Measurements from ENCODE around the gene NUPR1.
A peak's percentile ranks its signal among the peaks of the same experiment; 100 is the strongest.
"Not testable (repeated sequence)": the region's sequence is repeated elsewhere in the genome, so short reads cannot be mapped to it uniquely, and the experiment has no call there.

NUPR1 gene

GRCh38 chr16:28503470-28504259 is 35.1 kb downstream of the NUPR1 start:
- peak; percentile 19 for DNase-seq
- in situ Hi-C loops (cut with HindIII; ENCODE audit: low pct_ligation_motif_present, low pct_unique_long_range_greater_than_20kb, low sequenced_read_pairs), result no loop called here

GRCh38 chr16:28502290-28502689 is 36.5 kb downstream of the NUPR1 start:
- no peak for DNase-seq
- in situ Hi-C loops (cut with HindIII; ENCODE audit: low pct_ligation_motif_present, low pct_unique_long_range_greater_than_20kb, low sequenced_read_pairs), result no loop called here

GRCh38 chr16:28501258-28502232 is 37.2 kb downstream of the NUPR1 start:
- in situ Hi-C loops (cut with HindIII; ENCODE audit: low pct_ligation_motif_present, low pct_unique_long_range_greater_than_20kb, low sequenced_read_pairs), result no loop called here
- DNase-seq, result no peak

GRCh38 chr16:28500476-28501180 is 38.1 kb downstream of the NUPR1 start:
- in situ Hi-C loops (cut with HindIII; ENCODE audit: low pct_ligation_motif_present, low pct_unique_long_range_greater_than_20kb, low sequenced_read_pairs); DNase-seq: not testable (repeated sequence)

DNA sequence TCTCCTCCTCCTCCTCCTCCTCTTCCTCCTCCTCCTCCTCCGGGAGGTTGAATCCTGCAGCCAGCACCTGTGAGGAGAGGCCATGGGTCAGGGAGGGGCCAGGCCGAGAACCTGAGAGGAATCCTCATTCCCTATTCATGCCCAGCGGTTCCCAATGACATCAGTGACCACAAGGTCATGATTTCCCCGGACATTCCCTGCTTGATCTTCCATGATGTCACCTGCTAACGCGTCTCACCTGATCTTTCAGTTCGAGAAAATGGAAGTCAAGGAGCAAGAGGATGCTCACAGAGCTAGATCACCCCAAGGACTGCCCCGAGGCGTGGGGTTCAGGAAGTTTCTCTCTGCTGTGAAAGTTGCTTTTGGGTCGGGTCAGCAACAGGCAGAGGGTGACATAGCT is 38.9 kb downstream of the NUPR1 start:
- in situ Hi-C loops (cut with HindIII; ENCODE audit: low pct_ligation_motif_present, low pct_unique_long_range_greater_than_20kb, low sequenced_read_pairs), result no loop called here
- no peak for DNase-seq

DNA sequence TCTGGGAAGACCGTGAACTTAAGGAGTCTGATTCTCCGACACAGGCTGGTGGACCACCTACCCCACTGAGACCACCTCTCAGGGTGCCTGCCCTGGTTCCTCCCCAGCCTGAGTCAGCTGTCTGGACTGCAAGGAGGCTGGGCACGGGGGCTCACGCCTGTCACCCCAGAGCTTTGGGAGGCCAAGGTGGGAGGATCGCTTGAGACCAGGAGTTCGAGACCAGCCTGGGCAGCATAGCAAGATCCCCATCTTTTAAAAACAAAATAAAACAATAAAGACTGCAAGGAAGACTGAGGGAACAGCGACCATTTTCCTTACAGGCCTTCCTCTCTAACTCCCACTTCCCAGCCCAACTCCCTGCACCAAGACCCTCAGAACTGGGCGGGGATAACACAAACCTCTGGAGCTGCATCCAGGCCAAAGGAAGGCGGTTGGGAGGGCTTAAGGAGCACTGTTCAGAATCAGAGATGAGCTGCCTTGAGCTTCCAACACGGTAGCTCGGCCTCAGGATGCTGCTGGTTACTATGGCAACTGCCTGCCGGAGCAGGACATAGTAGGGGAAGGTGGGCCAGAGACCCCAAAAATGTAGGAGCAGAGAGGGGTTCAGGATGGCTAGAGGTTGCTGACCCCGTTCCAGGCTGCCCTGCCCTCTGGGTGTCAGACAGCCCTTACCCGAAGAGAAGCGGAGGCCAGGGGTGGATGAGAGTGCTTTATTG is 40.0 kb downstream of the NUPR1 start:
- no peak for DNase-seq
- in situ Hi-C loops (cut with HindIII; ENCODE audit: low pct_ligation_motif_present, low pct_unique_long_range_greater_than_20kb, low sequenced_read_pairs), result no loop called here

DNA sequence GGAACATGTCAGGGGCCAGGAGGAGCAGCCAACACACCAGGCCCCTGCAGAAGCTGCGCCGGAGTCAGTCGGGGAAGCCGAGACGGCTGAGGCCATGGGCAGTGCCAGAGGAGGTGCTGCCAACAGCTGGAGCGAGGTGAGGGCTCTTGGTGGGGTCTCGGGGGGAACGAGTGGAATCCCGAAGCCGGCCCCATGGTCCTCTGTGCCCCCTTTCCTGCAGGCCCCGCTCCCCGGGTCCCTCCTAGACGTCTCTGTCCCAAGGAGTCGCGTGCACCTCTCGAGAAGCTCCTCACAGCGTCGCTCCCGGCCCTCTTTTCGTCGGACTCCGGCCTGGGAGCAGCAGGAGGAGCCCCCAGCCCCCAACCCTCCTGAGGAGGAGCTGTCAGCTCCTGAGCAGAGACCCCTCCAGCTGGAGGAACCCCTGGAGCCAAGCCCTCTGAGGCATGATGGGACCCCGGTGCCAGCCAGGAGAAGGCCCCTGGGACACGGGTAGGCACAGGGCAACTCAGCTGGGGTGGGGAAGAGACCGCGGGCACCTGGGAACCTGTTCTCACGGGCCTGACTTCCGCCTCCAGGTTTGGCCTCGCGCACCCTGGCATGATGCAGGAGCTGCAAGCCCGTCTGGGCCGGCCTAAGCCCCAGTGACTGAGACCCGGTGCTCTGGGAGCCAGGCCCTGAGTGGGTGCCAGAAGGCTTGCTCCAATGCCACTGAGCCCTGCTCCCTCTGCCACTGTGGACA is 40.7 kb downstream of the NUPR1 start:
- no peak for DNase-seq
- in situ Hi-C loops (cut with HindIII; ENCODE audit: low pct_ligation_motif_present, low pct_unique_long_range_greater_than_20kb, low sequenced_read_pairs), result no loop called here

DNA sequence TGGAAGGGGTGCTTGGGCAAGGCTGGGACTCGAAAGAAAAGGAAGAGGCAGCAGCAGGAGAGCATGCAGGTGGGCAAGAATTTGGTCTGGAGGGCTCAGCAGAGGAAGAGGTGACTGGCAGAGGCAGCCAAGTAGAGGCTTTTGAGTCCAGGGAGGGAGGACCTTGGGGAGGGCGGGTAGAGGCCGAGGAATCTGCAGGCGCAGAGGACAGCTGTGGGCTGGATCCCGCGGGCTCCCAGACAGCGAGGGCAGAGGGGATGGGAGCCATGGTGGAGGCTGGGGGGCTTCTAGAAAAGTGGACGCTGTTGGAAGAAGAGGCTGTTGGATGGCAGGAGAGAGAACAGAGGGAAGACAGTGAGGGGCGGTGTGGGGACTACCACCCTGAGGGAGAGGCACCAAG is 41.4 kb downstream of the NUPR1 start:
- in situ Hi-C loops (cut with HindIII; ENCODE audit: low pct_ligation_motif_present, low pct_unique_long_range_greater_than_20kb, low sequenced_read_pairs), result no loop called here
- DNase-seq, result no peak

DNA sequence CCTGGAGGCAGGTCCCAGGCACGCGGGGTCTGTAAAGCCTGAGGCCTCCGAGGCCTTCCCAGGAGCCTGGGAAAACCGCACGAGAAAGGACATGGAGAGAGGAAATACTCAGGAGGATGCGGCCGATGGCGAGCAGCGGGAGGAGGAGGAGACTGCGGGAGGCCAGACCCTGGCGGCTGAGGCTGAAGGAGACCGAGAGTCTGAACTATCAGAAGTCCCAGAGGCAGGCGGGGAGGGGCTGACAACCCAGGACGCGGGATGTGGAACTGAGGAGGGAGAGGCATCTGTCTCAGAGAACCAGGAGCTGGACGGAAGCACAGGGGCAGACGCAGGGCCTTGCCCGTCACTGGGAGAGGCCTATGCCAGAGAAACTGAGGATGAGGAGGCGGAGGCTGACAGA is 41.9 kb downstream of the NUPR1 start:
- DNase-seq, result no peak
- in situ Hi-C loops (cut with HindIII; ENCODE audit: low pct_ligation_motif_present, low pct_unique_long_range_greater_than_20kb, low sequenced_read_pairs), result no loop called here

GRCh38 chr16:28495795-28496749 is 42.7 kb downstream of the NUPR1 start:
- in situ Hi-C loops (cut with HindIII; ENCODE audit: low pct_ligation_motif_present, low pct_unique_long_range_greater_than_20kb, low sequenced_read_pairs), result no loop called here
- DNase-seq, result no peak

- DNase-seq, result no peak
- in situ Hi-C loops (cut with HindIII; ENCODE audit: low pct_ligation_motif_present, low pct_unique_long_range_greater_than_20kb, low sequenced_read_pairs), result no loop called here
Measured at GRCh38 chr16:28495098-28495793, 43.5 kb downstream of the NUPR1 start.

GRCh38 chr16:28494121-28494851 is 44.5 kb downstream of the NUPR1 start, which contains the start of gene APOBR:
TSS of gene APOBR (plus strand) at chr16:28494643. CDS start at chr16:28494682, 39 bp downstream.
- no peak for DNase-seq
- in situ Hi-C loops (cut with HindIII; ENCODE audit: low pct_ligation_motif_present, low pct_unique_long_range_greater_than_20kb, low sequenced_read_pairs), result no loop called here

GRCh38 chr16:28492511-28492910 is 46.3 kb downstream of the NUPR1 start:
- in situ Hi-C loops (cut with HindIII; ENCODE audit: low pct_ligation_motif_present, low pct_unique_long_range_greater_than_20kb, low sequenced_read_pairs), result no loop called here
- DNase-seq, result no peak

DNA sequence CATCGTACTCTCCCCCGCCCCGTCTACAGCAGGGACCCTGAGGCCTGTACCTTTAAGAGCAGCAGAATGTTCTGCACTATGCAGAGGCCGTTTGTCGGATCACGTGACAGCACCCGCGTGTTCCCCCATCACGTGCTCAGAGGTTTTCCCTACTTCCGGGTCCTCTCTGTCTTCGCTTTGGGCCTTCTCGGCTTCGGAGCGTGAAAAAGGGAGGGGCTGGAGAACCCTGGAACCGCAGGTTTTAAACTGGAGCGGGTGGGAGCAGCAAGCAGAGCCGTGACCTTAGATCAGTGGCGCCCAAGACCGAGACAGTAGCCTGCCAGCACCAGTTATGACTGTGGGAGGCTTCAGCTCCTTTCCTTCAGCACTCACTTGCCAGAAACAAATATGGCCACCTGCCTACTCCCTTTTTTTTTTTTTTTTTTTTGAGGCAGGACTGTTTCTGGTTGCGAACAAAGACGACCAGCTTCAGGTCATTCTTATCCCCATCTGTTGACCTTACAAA is 46.8 kb downstream of the NUPR1 start, which contains the start of gene CLN3:
CLN3 (minus strand) TSS at position 105 of the 505 bp plus-strand sequence. CDS start 315 bp downstream, outside the sequence.
- in situ Hi-C loops (cut with HindIII; ENCODE audit: low pct_ligation_motif_present, low pct_unique_long_range_greater_than_20kb, low sequenced_read_pairs), result no loop called here
- peak; percentile 96 for DNase-seq

All from ACHN (cell line).